Measurements from ENCODE around the gene CRY1. TPM values are rescaled to one million over a fixed set of nuclear protein-coding genes. Genes with fewer than 3 reads are reported as not detected.
"Not testable (repeated sequence)": the region's sequence is repeated elsewhere in the genome, so short reads cannot be mapped to it uniquely, and the experiment has no call there.

The CRY1 gene
- total RNA-seq, 6 experiments from 2014 or later: 7.5 to 12.5 (median 10.6) TPM

- Histone ChIP-seq H3K27ac (no peak overlapping the region), H3K36me3 (no peaks in the 10 kb centered on the region), H3K9me3 (no peaks in the 10 kb centered on the region), H3K4me3 (no peak overlapping the region), H3K4me1 (no peaks in the 10 kb centered on the region), H3K27me3 (no peaks in the 10 kb centered on the region)
- intact Hi-C loops (cut with DNase I): no loop called here
- no peak for TF ChIP-seq POLR2A (IDR thresholded peaks at IDR 0.05)
- TF ChIP-seq, protein P1, sequence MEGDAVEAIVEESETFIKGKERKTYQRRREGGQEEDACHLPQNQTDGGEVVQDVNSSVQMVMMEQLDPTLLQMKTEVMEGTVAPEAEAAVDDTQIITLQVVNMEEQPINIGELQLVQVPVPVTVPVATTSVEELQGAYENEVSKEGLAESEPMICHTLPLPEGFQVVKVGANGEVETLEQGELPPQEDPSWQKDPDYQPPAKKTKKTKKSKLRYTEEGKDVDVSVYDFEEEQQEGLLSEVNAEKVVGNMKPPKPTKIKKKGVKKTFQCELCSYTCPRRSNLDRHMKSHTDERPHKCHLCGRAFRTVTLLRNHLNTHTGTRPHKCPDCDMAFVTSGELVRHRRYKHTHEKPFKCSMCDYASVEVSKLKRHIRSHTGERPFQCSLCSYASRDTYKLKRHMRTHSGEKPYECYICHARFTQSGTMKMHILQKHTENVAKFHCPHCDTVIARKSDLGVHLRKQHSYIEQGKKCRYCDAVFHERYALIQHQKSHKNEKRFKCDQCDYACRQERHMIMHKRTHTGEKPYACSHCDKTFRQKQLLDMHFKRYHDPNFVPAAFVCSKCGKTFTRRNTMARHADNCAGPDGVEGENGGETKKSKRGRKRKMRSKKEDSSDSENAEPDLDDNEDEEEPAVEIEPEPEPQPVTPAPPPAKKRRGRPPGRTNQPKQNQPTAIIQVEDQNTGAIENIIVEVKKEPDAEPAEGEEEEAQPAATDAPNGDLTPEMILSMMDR (IDR thresholded peaks at IDR 0.05): no peak
- WGBS (ENCODE audit: insufficient coverage, low coverage, low lambda C conversion rate, missing lambda C conversion rate): 100% methylated on average over 1 of the region's 1 CpG
- ATAC-seq (no peak), DNase-seq (no peak)
These were observed 95.4 kb downstream of the CRY1 start for GRCh38 chr12:106997916-106998315.

- H3K27me3 ChIP-seq; H3K9me3 ChIP-seq; intact Hi-C loops (cut with DNase I); H3K4me3 ChIP-seq; ATAC-seq; H3K36me3 ChIP-seq; H3K27ac ChIP-seq; H3K4me1 ChIP-seq; DNase-seq: not testable (repeated sequence)
- 97% methylated on average over 5 of the region's 5 CpGs for WGBS (ENCODE audit: insufficient coverage, low coverage, low lambda C conversion rate, missing lambda C conversion rate)
These were observed 97.2 kb downstream of the CRY1 start for GRCh38 chr12:106996102-106996501.

DNA sequence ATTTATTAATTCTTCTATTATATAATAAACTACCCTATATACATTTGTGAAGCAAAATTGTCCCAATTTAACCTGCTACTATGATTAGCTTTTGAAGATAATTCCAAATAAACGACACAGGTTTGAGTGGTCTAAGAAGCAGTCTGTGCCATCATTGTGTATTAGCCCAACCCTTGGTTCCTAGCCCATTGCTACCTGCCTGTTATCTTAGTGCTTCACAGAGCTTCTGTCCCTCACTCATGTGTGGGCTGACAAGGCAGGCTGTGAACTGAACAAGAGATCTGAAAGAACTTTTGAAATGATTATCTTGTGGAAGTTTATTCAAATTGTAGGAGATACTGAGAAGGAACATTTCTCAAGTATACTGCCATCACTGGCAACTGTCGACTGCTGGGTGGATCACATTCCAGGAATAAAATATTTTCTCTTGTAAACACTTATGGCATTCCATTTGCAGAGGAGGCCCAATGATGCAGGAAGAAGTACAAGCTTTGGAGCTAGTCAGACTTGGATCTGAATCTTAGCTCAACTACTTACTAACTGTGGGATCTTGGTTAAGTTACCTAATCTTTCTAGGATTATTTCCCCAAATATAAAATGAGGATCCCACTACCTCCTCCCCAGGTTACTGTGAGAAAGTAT is 98.6 kb downstream of the CRY1 start:
- Histone ChIP-seq H3K9me3 (no peaks in the 10 kb centered on the region), H3K36me3 (peaks cover 0 to 3% (median 0%) of the 10 kb centered on the region in 4 donors), H3K4me1 (no peaks in the 10 kb centered on the region), H3K27me3 (no peaks in the 10 kb centered on the region), H3K27ac (no peak overlapping the region), H3K4me3 (no peak overlapping the region)
- TF ChIP-seq, protein P1 (IDR thresholded peaks at IDR 0.05): no peak
- TF ChIP-seq POLR2A (IDR thresholded peaks at IDR 0.05): no peak
- DNase-seq (no peak), ATAC-seq (no peak)
- WGBS (ENCODE audit: insufficient coverage, low coverage, low lambda C conversion rate, missing lambda C conversion rate): 61% methylated on average over 2 of the region's 2 CpGs
- intact Hi-C loops (cut with DNase I): no loop called here

GRCh38 chr12:106987846-106988245 is 105.5 kb downstream of the CRY1 start:
- peaks cover 0 to 11% (median 4%) of the 10 kb centered on the region in 4 donors for H3K4me1 ChIP-seq
- no peaks in the 10 kb centered on the region for H3K9me3 ChIP-seq
- H3K27me3 ChIP-seq: no peaks in the 10 kb centered on the region
- ATAC-seq (no peak), DNase-seq (no peak)
- H3K27ac ChIP-seq: no peak overlapping the region
- intact Hi-C loops (cut with DNase I): no loop called here
- TF ChIP-seq, protein P1 (IDR thresholded peaks at IDR 0.05): no peak
- no peak for TF ChIP-seq POLR2A (IDR thresholded peaks at IDR 0.05)
- H3K36me3 ChIP-seq: peaks cover 0 to 3% (median 0%) of the 10 kb centered on the region in 4 donors
- WGBS (ENCODE audit: insufficient coverage, low coverage, low lambda C conversion rate, missing lambda C conversion rate): 42% methylated on average over 2 of the region's 6 CpGs
- no peak overlapping the region for H3K4me3 ChIP-seq

DNA sequence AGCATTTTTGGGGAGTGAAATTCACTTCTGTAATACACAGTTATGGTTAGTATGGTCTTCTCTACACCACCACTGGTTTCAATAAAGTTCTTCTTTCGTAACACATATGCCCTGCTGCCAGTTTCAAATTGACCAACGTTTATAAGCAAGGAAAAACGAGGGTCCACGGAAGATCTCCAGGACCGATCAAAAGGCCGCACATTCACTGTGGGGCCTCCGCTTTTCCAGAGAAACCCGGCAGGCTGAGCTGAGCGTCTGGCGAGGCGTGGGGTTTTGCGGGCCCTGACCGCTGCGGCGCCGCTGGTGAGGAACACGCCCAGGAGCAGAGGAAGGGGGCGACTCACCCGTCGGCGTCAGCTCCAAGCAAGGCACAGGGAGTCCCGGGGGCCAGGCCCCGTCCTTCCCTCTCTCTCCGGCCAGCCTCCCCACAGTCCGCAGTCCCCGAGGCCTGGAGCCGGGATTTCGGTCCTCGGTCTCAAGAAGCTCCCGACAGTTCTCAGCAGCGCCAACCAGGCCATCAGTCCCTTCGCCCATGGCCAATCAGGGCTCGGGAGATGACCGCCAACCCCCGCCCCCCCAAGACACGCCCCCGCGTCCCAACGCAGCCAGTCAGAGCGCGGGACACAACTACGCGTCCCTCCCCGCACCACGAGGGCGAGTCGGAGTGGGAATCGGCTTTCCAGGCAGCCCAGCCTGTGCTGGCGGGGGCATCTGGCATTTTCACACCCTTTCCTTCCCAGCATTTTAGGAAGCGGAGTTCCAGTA is 106.5 kb downstream of the CRY1 start, which contains the start of gene MTERF2:
Gene MTERF2 (minus strand): TSS at position 522 of the 765 bp plus-strand sequence. CDS start 8,432 bp downstream, outside the sequence.
- peak within 1 kb of the TSS; percentile 64 to 78 (median 70) for H3K4me3 ChIP-seq
- no peaks in the 10 kb centered on the region for H3K9me3 ChIP-seq
- peak within 1 kb of the TSS; percentile 71 to 79 (median 79) for H3K27ac ChIP-seq
- WGBS (ENCODE audit: insufficient coverage, low coverage, low lambda C conversion rate, missing lambda C conversion rate): 0% methylated on average over 22 of the region's 50 CpGs
- TF ChIP-seq, protein P1 (IDR thresholded peaks at IDR 0.05): no peak
- peak; percentile 89 for TF ChIP-seq POLR2A (IDR thresholded peaks at IDR 0.05)
- ATAC-seq (peak; percentile 98 to 100 (median 98)), DNase-seq (peak; percentile 95 to 96 (median 95))
- H3K4me1 ChIP-seq: peaks cover 0 to 11% (median 4%) of the 10 kb centered on the region in 4 donors
- no peaks in the 10 kb centered on the region for H3K27me3 ChIP-seq
- intact Hi-C loops (cut with DNase I): no loop called here
- H3K36me3 ChIP-seq: no peaks in the 10 kb centered on the region
